EL (cell line): ENCODE measurements around the gene EBPL.
A peak's percentile ranks its signal among the peaks of the same experiment; 100 is the strongest.

Source experiments
- DNase-seq: peaks from one replicate; pipeline ENCODE4 v3.0.0-alpha.2; 2016

The EBPL gene

GRCh38 chr13:49670828-49671227 is 20.5 kb downstream of the EBPL start:
- DNase-seq, result no peak

GRCh38 chr13:49669735-49670309 is 21.5 kb downstream of the EBPL start:
- DNase-seq, result peak; percentile 71

GRCh38 chr13:49667773-49668172 is 23.5 kb downstream of the EBPL start:
- DNase-seq, result peak; percentile 62

GRCh38 chr13:49664606-49665005 is 26.7 kb downstream of the EBPL start:
- no peak for DNase-seq

GRCh38 chr13:49657241-49657641 is 34.0 kb downstream of the EBPL start:
- no peak for DNase-seq

- peak; percentile 14 for DNase-seq
Measured at GRCh38 chr13:49655906-49656305, 35.4 kb downstream of the EBPL start.

- DNase-seq, result no peak
Measured at GRCh38 chr13:49654011-49654410, 37.3 kb downstream of the EBPL start.

- DNase-seq, result no peak
Measured at GRCh38 chr13:49653478-49653877, 37.8 kb downstream of the EBPL start.

GRCh38 chr13:49652355-49653305 is 38.7 kb downstream of the EBPL start:
- peak; percentile 54 for DNase-seq

GRCh38 chr13:49651570-49652354 is 39.5 kb downstream of the EBPL start:
- DNase-seq, result no peak

GRCh38 chr13:49649963-49650312 is 41.3 kb downstream of the EBPL start:
- DNase-seq, result no peak

- DNase-seq, result peak; percentile 39
Measured at GRCh38 chr13:49649244-49649962, 41.9 kb downstream of the EBPL start.

- no peak for DNase-seq
Measured at GRCh38 chr13:49646688-49647087, 44.6 kb downstream of the EBPL start.

- DNase-seq, result no peak
Measured at GRCh38 chr13:49645451-49645850, 45.8 kb downstream of the EBPL start.

- DNase-seq, result no peak
Measured at GRCh38 chr13:49643035-49643646, 48.1 kb downstream of the EBPL start.

GRCh38 chr13:49641801-49642291 is 49.4 kb downstream of the EBPL start:
- DNase-seq, result peak; percentile 83

- no peak for DNase-seq
Measured at GRCh38 chr13:49638744-49639072, 52.6 kb downstream of the EBPL start.

- DNase-seq, result no peak
Measured at GRCh38 chr13:49638030-49638743, 53.1 kb downstream of the EBPL start.

GRCh38 chr13:49636705-49637104 is 54.6 kb downstream of the EBPL start:
- no peak for DNase-seq

- peak; percentile 43 for DNase-seq
Measured at GRCh38 chr13:49635599-49636433, 55.5 kb downstream of the EBPL start.

- DNase-seq, result no peak
Measured at GRCh38 chr13:49633710-49634109, 57.6 kb downstream of the EBPL start.
